ENCODE measurements around the gene SLCO2A1. TPM values are rescaled to one million over a fixed set of nuclear protein-coding genes. Genes with fewer than 3 reads are reported as not detected.
"Not testable (repeated sequence)": the region's sequence is repeated elsewhere in the genome, so short reads cannot be mapped to it uniquely, and the experiment has no call there.

Gene SLCO2A1
- polyA plus RNA-seq, 4 donors: 1.6 to 36.7 (median 4.9) TPM

DNA sequence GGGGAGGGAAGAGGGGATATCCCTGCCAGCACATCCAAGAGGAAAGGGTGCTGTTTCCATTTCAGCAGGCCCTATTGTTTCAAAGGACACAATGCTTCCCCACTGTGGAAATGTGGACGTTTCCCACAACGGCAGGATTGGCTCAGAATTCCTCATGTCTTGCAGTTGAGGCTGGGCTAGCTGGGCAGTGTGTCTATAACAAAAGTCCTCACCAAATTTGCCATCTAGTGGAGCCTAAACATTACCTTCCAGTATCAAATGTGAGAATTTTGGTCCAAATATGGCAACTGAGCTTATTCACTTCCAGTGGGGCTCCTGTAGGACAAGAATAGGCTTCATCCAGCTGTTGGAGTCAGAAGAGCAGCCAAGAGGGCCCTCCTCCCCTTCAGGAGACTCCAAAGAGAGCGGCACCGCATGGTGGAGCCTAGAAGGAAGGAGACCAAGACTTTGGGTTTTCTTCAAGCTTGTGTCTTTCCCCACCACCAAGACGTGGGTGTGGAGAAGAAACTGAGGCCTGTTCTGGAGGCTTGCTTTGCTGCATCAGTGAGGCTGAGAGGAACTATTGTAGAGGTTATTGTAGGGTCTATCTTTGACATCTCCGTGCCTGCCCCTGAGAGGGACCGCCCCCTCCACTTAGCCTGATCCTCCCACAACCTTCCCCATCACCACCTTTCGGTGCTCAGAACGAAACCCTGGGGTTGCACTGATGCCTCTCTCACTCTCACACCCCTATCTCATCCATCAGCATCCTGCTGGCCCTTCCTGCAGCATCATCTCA, 45.3 kb upstream of the SLCO2A1 start:
- no peak for FAIRE-seq
- no peak for DNase-seq

DNA sequence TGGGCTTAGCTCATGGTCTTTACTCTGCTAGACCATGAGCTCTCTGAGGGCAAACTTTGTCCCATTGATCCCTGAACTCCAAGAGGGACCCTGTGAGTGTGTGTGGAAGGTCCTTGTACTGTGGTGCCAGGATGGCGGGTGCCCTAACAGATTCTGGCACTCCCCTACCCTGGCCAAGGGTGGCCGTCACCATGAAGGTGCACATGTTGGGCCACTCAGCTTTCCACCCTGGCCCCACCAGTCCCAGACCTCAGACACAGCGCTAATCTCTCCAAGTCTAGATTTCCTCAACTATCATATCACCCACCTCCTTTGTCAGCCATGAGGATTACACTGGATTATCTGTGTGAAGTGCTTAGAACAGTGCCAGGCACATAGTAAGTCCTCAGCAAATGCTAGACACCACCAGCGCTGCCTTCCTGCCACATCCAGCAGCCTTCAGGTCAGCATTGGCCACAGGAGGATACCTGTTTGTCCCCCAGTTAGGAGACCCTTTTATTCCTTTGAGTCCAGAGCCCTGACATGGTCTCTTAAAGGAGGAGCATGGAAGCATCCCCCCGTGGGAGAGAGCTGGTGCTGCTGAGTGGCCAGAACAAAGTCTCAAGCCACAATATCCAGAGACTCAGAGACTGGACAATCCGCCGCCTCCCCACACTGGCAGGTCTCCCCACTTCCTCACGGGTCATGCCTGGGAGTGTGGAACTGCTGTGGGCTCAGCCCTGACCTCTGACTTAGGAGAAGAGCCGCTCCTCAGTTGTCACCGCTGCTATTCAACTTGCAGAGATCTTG, 44.5 kb upstream of the SLCO2A1 start:
- FAIRE-seq (no peak), DNase-seq (no peak)
- no peaks in the 10 kb centered on the region for H3K36me3 ChIP-seq (ENCODE audit: control insufficient read depth in 3 of 3, insufficient read depth in 2 of 3, low read depth in 1 of 3, low read length in 3 of 3)
- H3K4me3 ChIP-seq (ENCODE audit: low read depth in 1 of 3, low read length in 3 of 3): no peak overlapping the region
- 81 to 86% (median 85%) methylated on average over 10 of the region's 10 CpGs for WGBS, 3 donors
- H3K4me1 ChIP-seq (ENCODE audit: control insufficient read depth in 3 of 3, insufficient read depth in 2 of 3, low read depth in 1 of 3, low read length in 2 of 3): no peaks in the 10 kb centered on the region
- peaks cover 0 to 1% of the 10 kb centered on the region in 2 donors for H3K9me3 ChIP-seq (ENCODE audit: control insufficient read depth in 2 of 2, insufficient read depth in 1 of 2, low read depth in 1 of 2, low read length in 1 of 2)
- H3K27me3 ChIP-seq (ENCODE audit: control insufficient read depth in 3 of 3, insufficient read depth in 3 of 3, low read length in 3 of 3): no peaks in the 10 kb centered on the region
- H3K27ac ChIP-seq (ENCODE audit: low read depth in 1 of 3, low read length in 2 of 3): no peak overlapping the region

More for the DNA sequence above, 45.3 kb upstream of the SLCO2A1 start:
- H3K27ac ChIP-seq (ENCODE audit: low read depth in 1 of 3, low read length in 2 of 3): no peak overlapping the region
- no peaks in the 10 kb centered on the region for H3K36me3 ChIP-seq (ENCODE audit: control insufficient read depth in 3 of 3, insufficient read depth in 2 of 3, low read depth in 1 of 3, low read length in 3 of 3)
- H3K4me3 ChIP-seq (ENCODE audit: low read depth in 1 of 3, low read length in 3 of 3): no peak overlapping the region
- WGBS, 3 donors: 84 to 88% (median 87%) methylated on average over 9 of the region's 9 CpGs
- H3K4me1 ChIP-seq (ENCODE audit: control insufficient read depth in 3 of 3, insufficient read depth in 2 of 3, low read depth in 1 of 3, low read length in 2 of 3): no peaks in the 10 kb centered on the region
- no peaks in the 10 kb centered on the region for H3K27me3 ChIP-seq (ENCODE audit: control insufficient read depth in 3 of 3, insufficient read depth in 3 of 3, low read length in 3 of 3)
- H3K9me3 ChIP-seq (ENCODE audit: control insufficient read depth in 2 of 2, insufficient read depth in 1 of 2, low read depth in 1 of 2, low read length in 1 of 2): peaks cover 0 to 3% of the 10 kb centered on the region in 2 donors

DNA sequence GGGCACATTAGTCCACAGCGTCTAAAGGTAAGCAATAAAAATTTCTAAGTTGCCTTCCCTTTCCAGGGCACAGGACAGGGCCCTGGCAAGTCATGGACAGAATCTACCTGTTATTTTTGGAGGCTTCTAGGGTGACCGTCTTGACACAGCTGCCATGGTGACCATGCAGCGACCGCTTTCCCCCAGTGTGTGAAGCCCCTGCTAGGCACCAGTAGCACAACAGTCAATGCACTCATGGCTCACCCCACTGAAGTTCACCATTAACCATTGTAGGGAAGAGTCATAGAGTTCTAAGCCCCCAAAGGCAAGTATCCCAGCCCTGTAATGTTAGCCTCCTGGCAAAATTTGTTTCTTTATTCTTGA, 43.8 kb upstream of the SLCO2A1 start:
- Histone ChIP-seq H3K27me3 (ENCODE audit: control insufficient read depth in 3 of 3, insufficient read depth in 3 of 3, low read length in 3 of 3) (no peaks in the 10 kb centered on the region), H3K4me3 (ENCODE audit: low read depth in 1 of 3, low read length in 3 of 3) (no peak overlapping the region), H3K36me3 (ENCODE audit: control insufficient read depth in 3 of 3, insufficient read depth in 2 of 3, low read depth in 1 of 3, low read length in 3 of 3) (no peaks in the 10 kb centered on the region), H3K27ac (ENCODE audit: low read depth in 1 of 3, low read length in 2 of 3) (no peak overlapping the region), H3K4me1 (ENCODE audit: control insufficient read depth in 3 of 3, insufficient read depth in 2 of 3, low read depth in 1 of 3, low read length in 2 of 3) (no peaks in the 10 kb centered on the region), H3K9me3 (ENCODE audit: control insufficient read depth in 2 of 2, insufficient read depth in 1 of 2, low read depth in 1 of 2, low read length in 1 of 2) (no peaks in the 10 kb centered on the region)
- FAIRE-seq (no peak), DNase-seq (no peak)
- 92 to 95% (median 94%) methylated on average over 4 of the region's 4 CpGs for WGBS, 3 donors

DNA sequence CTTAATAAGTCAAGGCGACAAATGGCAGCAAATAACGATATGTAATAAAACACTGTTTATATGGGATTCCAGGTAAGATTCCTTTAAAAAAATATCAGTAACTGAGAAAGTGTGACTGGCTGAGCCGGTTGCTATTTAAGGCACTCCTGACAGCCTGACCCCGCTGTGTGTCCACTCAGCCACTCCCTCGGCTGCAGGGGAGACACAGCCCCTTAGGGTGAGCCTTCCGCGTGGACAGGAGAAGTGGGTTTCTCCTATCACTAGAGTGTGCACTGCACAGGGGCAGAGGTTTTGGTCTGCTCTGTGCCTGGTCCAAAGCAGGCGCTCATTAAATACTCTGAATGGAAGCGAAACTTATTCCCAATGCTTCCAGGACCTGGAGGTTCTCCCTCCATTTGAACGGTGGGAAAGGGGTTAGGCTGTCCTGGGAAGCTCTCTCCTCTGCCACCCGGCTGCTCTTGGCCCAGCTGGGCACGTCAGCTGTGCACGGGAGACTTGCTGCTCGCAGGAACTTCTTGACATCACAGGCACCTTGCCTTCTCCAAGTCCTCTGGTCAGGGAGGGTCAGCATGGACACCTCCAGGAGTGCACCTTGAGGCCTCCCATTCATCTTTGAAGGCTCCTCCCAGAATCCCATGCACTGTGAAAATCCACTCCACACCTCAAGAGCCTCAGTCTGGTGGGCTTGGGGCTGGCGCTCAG, 43.3 kb upstream of the SLCO2A1 start:
- Histone ChIP-seq H3K4me1 (ENCODE audit: control insufficient read depth in 3 of 3, insufficient read depth in 2 of 3, low read depth in 1 of 3, low read length in 2 of 3) (no peaks in the 10 kb centered on the region), H3K36me3 (ENCODE audit: control insufficient read depth in 3 of 3, insufficient read depth in 2 of 3, low read depth in 1 of 3, low read length in 3 of 3) (no peaks in the 10 kb centered on the region), H3K4me3 (ENCODE audit: low read depth in 1 of 3, low read length in 3 of 3) (no peak overlapping the region), H3K9me3 (ENCODE audit: control insufficient read depth in 2 of 2, insufficient read depth in 1 of 2, low read depth in 1 of 2, low read length in 1 of 2) (no peaks in the 10 kb centered on the region), H3K27ac (ENCODE audit: low read depth in 1 of 3, low read length in 2 of 3) (no peak overlapping the region), H3K27me3 (ENCODE audit: control insufficient read depth in 3 of 3, insufficient read depth in 3 of 3, low read length in 3 of 3) (no peaks in the 10 kb centered on the region)
- DNase-seq (no peak), FAIRE-seq (no peak)
- 89 to 96% (median 91%) methylated on average over 15 of the region's 15 CpGs for WGBS, 3 donors

DNA sequence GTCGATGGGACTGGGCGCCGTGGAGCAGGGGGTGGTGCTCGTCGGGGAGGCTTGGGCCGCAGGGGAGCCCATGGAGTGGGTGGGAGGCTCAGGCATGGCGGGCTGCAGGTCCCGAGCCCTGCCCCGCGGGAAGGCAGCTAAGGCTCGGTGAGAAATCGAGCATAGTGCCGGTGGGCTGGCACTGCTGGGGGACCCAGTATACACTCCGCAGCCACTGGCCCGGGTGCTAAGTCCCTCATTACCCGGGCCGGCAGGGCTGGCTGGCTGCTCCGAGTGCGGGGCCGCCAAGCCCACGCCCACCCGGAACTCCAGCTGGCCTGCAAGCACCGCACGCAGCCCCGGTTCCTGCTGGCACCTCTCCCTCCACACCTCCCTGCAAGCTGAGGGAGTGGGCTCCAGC, 40.6 kb upstream of the SLCO2A1 start:
- not testable (repeated sequence) for H3K4me3 ChIP-seq (ENCODE audit: low read depth in 1 of 3, low read length in 3 of 3); H3K36me3 ChIP-seq (ENCODE audit: control insufficient read depth in 3 of 3, insufficient read depth in 2 of 3, low read depth in 1 of 3, low read length in 3 of 3); H3K9me3 ChIP-seq (ENCODE audit: control insufficient read depth in 2 of 2, insufficient read depth in 1 of 2, low read depth in 1 of 2, low read length in 1 of 2); DNase-seq; H3K27ac ChIP-seq (ENCODE audit: low read depth in 1 of 3, low read length in 2 of 3); FAIRE-seq; H3K27me3 ChIP-seq (ENCODE audit: control insufficient read depth in 3 of 3, insufficient read depth in 3 of 3, low read length in 3 of 3)
- H3K4me1 ChIP-seq (ENCODE audit: control insufficient read depth in 3 of 3, insufficient read depth in 2 of 3, low read depth in 1 of 3, low read length in 2 of 3): peaks cover 0 to 24% (median 0%) of the 10 kb centered on the region in 3 donors
- WGBS, 3 donors: 84 to 98% (median 87%) methylated on average over 18 to 25 of the region's 25 CpGs

DNA sequence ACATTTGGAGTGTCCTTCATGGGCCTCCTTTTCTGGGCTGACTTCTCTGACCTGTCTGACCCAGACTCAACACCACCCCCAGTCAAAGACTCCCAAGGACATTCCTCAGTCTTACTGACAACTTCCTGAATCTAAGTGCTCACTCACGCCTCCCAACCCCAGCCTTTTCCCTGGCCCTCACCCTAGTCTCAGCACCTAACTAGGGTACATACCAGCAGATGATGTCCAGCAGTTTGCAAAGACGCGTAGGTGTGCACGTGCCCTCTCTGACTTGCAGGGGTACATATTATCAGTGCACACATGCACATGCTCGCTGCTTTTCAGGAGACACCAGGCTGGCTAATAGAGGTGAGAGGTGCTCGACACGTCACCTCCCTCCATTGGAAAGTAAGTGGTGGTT, 38.7 kb upstream of the SLCO2A1 start:
- 93 to 94% (median 93%) methylated on average over 7 of the region's 7 CpGs for WGBS, 3 donors
- FAIRE-seq (no peak), DNase-seq (no peak)

DNA sequence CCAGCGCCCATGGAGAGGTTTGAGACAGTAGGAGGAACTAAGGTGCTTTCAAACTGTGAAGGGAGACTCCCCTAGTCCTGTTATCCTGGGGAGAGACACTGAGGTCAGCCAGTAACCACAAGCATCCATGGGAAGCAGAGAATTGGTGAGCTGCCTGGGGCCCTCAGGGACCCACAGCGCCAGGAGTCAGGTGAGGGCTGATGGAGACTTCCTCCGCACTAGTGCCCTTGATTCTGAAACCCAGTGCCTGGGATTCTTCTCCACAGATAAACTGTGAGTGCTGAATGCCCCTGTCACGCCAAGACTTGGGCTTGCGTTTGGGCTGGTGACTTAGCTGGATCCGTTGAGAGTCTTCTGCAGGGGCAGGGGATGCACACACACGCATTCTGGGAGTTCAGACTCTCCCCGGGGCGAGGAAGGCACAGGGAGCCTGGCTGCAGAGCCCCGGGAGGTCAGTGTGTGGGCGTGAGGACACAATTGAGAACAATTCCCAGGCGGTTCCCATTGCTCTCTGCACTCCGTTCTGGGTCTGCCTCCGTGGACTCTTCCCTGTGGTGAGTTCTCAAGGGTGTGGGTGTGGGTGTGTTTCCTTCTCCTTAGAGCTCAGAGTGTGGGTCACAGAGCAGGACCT, 37.9 kb upstream of the SLCO2A1 start:
- FAIRE-seq (no peak), DNase-seq (no peak)
- peak overlapping the region in 1 of 3 donors; percentile 60 for H3K27ac ChIP-seq (ENCODE audit: low read depth in 1 of 3, low read length in 2 of 3)
- 70 to 84% (median 82%) methylated on average over 14 of the region's 14 CpGs for WGBS, 3 donors
- H3K36me3 ChIP-seq (ENCODE audit: control insufficient read depth in 3 of 3, insufficient read depth in 2 of 3, low read depth in 1 of 3, low read length in 3 of 3): no peaks in the 10 kb centered on the region
- H3K4me3 ChIP-seq (ENCODE audit: low read depth in 1 of 3, low read length in 3 of 3): no peak overlapping the region
- H3K4me1 ChIP-seq (ENCODE audit: control insufficient read depth in 3 of 3, insufficient read depth in 2 of 3, low read depth in 1 of 3, low read length in 2 of 3): peaks cover 0 to 24% (median 0%) of the 10 kb centered on the region in 3 donors
- H3K27me3 ChIP-seq (ENCODE audit: control insufficient read depth in 3 of 3, insufficient read depth in 3 of 3, low read length in 3 of 3): no peaks in the 10 kb centered on the region
- H3K9me3 ChIP-seq (ENCODE audit: control insufficient read depth in 2 of 2, insufficient read depth in 1 of 2, low read depth in 1 of 2, low read length in 1 of 2): no peaks in the 10 kb centered on the region

More for the DNA sequence above, 38.7 kb upstream of the SLCO2A1 start:
- Histone ChIP-seq H3K36me3 (ENCODE audit: control insufficient read depth in 3 of 3, insufficient read depth in 2 of 3, low read depth in 1 of 3, low read length in 3 of 3) (no peaks in the 10 kb centered on the region), H3K27me3 (ENCODE audit: control insufficient read depth in 3 of 3, insufficient read depth in 3 of 3, low read length in 3 of 3) (no peaks in the 10 kb centered on the region), H3K4me1 (ENCODE audit: control insufficient read depth in 3 of 3, insufficient read depth in 2 of 3, low read depth in 1 of 3, low read length in 2 of 3) (peaks cover 0 to 24% (median 0%) of the 10 kb centered on the region in 3 donors), H3K27ac (ENCODE audit: low read depth in 1 of 3, low read length in 2 of 3) (no peak overlapping the region), H3K4me3 (ENCODE audit: low read depth in 1 of 3, low read length in 3 of 3) (no peak overlapping the region), H3K9me3 (ENCODE audit: control insufficient read depth in 2 of 2, insufficient read depth in 1 of 2, low read depth in 1 of 2, low read length in 1 of 2) (no peaks in the 10 kb centered on the region)
